LNCaP clone FGC (cell line): ENCODE results near the gene SMPD2.
"Not testable (repeated sequence)": the region's sequence is repeated elsewhere in the genome, so short reads cannot be mapped to it uniquely, and the experiment has no call there.

ENCODE experiments used
- DNase-seq: peaks from one replicate; pipeline ENCODE4 v3.0.0-alpha.2; 2011; ENCODE audit warnings: low read depth
- H3K4me3 ChIP-seq: 2 replicates; pipeline ENCODE4 v1.5.1; 2011; ENCODE audit warnings: mild to moderate bottlenecking, low read depth, low read length, control low read depth
- CTCF ChIP-seq: IDR thresholded peaks from 2 replicates; pipeline ENCODE4 v1.5.1; 2012; ENCODE audit warnings: mild to moderate bottlenecking; ENCODE audit not compliant: control insufficient read depth, insufficient read depth; ENCODE audit errors: extremely low read depth

Gene SMPD2

DNA sequence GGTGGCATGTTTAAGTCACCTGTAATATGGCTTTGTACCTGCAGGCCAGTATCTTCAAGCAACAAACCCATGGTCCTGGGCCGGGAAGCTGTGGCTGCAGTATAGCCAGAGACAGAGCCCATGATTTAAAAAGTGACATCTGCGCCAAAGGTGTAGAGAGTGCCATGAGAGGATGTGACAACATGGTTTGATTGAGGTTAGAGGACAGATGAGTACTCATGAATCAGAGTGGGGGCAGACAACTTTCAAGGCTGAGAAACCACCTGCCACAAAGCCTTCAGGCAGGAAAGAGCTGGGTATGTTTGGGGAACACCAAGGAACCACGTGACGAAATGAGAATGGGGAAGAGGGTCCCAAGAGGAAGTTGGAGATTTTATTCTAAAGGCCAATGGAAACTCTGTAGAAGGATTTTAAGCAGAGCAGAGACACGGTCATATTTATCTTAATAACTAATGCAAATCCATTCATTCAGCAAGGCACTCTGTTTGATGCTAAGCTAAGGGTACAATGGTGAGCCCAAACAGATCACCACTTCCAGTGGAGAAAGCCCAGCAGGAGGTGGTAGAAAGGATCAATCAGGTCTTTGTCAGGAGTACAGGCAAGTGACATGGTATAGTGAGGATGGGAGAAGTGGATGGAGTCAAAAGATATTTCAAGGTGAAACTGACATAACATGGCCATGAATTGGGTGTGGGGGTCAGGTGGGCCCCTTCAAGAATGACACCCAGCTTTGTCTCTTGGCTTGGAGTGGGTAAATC lies 18.4 kb downstream of the SMPD2 start:
- DNase-seq, result no peak
- TF ChIP-seq CTCF, result no peak
- no peak overlapping the region for H3K4me3 ChIP-seq

GRCh38 chr6:109460161-109460829 lies 19.8 kb downstream of the SMPD2 start:
- no peak for TF ChIP-seq CTCF
- H3K4me3 ChIP-seq, result no peak overlapping the region
- no peak for DNase-seq

- DNase-seq, H3K4me3 ChIP-seq: not testable (repeated sequence)
Observed at GRCh38 chr6:109461205-109461604, 20.7 kb downstream of the SMPD2 start.

DNA sequence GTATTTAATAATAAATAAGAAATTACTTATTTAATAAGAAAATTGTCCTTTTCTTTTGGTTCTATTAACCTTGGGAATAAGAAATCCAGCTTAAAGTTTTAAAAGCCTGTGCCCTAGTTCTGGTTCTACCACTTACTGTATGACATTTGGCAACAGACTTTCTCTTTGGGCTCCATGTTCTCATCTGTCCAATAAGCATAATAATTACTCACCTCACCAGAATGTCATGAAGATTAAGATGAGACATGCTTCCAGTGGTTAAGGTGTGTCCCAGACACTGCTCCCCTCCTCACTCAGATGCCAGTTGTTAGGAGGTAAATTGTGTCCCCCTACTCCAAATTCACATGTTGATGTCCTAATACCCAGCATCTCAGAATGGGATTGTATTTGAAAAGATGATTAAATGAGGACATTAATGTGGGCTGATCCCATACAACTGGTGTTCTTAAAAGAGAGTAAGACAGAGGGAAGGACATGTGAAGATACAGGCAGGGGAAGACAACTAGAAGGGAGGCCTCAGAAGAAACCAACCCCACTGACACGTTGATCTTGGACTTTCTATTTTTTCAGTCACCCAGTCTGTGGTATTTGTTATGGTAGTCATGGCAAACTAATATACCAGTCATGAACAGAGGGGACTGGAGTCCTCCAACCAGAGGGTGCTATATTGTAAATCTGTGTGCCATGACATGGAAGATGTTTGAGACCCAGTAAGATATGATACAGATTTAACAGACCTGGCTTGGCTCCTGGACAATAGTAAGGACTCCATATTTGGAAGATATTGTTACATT lies 21.4 kb downstream of the SMPD2 start:
- no peak for TF ChIP-seq CTCF
- no peak overlapping the region for H3K4me3 ChIP-seq
- no peak for DNase-seq

GRCh38 chr6:109465772-109466171 lies 25.2 kb downstream of the SMPD2 start:
- DNase-seq, result peak; percentile 87
- TF ChIP-seq CTCF, result no peak
- no peak overlapping the region for H3K4me3 ChIP-seq

DNA sequence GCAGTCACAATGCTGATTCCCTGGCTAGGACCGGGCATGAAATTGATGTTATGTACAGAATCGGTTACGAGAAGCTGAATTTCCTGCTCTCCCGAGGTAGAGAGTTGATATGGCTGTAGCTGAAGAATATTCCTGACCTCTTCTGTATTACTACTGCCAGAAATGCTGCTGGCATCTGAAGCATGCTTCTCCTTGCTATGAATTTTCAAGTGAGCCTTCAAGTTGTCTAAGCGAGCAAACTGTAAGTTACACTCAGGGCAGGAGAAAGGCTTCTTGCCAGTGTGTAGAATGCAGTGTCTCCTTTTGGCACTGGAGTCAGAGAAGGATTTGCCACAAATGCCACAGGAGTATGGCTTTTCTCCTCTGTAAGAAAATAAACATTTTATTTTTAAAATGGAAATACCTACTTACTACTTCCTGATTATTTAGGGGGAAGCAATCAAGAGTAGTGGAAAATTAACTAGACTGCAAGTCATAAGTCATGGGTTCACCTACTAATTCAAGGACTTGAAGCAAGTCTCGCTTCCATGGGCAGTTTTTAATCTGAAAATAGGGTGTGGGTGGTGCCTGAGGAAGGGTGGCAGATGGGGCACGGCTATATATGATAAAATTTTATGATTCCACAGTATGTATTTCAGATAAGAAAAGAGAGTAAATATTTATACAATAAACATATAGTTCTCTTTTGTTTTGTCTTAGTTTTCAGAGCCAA lies 25.8 kb downstream of the SMPD2 start:
- peak; percentile 38 for DNase-seq
- TF ChIP-seq CTCF, result no peak
- no peak overlapping the region for H3K4me3 ChIP-seq

- no peak for TF ChIP-seq CTCF
- no peak overlapping the region for H3K4me3 ChIP-seq
- no peak for DNase-seq
Observed at GRCh38 chr6:109467696-109468095, 27.2 kb downstream of the SMPD2 start.
